OCI-LY7 (cell line): ENCODE data around the gene TTLL5. TPM values are rescaled to one million over a fixed set of nuclear protein-coding genes. Genes with fewer than 3 reads are reported as not detected.

ENCODE experiments used
- BruUV-seq: library from RNA; stranded (reverse); fragments of 400-500 nt; replicated peaks from 2 replicates; lab custom pipeline; 2021; lab: Mats Ljungman, UMichigan
- CTCF ChIA-PET: fragments of 300-600 bp; sonication (Branson Sonifier 250); formaldehyde crosslinking; loops from one replicate; lab custom pipeline; 2022; ENCODE audit warnings: antibody characterized with exemption; ENCODE audit not compliant: unreplicated experiment; lab: Charles Lee
- POLR2A ChIA-PET: fragments of 300-600 bp; sonication (Branson Sonifier 250); formaldehyde crosslinking; loops from one replicate; lab custom pipeline; 2022; ENCODE audit warnings: antibody characterized with exemption; lab: Charles Lee
- DNase-seq: peaks from one replicate; pipeline ENCODE4 v3.0.0-alpha.2; 2015; ENCODE audit warnings: low spot score
- H2AFZ ChIP-seq: fragments of 200-600 bp; sonication (generic), shearing (Covaris generic); 2 replicates; pipeline ENCODE4 v1.6.1; 2014; ENCODE audit warnings: mild to moderate bottlenecking, antibody characterized with exemption, low read length, moderate library complexity
- H3K27ac ChIP-seq: fragments of 200-600 bp; sonication (generic); 2 replicates; pipeline ENCODE4 v1.5.1; 2014; ENCODE audit warnings: mixed run types, low read depth, mild to moderate bottlenecking, moderate library complexity, low read length, inconsistent platforms; ENCODE audit not compliant: poor library complexity, severe bottlenecking
- H3K36me3 ChIP-seq: fragments of 200-600 bp; sonication (generic); 2 replicates; pipeline ENCODE4 v1.6.1; 2014; ENCODE audit warnings: mild to moderate bottlenecking, antibody characterized with exemption, low read length, moderate library complexity, mixed read lengths; ENCODE audit not compliant: insufficient read depth
- H3K4me1 ChIP-seq: fragments of 200-600 bp; sonication (generic); 2 replicates; pipeline ENCODE4 v1.5.1; 2014; ENCODE audit warnings: mild to moderate bottlenecking, low read length; ENCODE audit not compliant: insufficient read depth, poor library complexity, severe bottlenecking
- H3K4me2 ChIP-seq: fragments of 200-600 bp; sonication (generic); 2 replicates; pipeline ENCODE4 v1.6.1; 2014; ENCODE audit warnings: mild to moderate bottlenecking, low read length
- H3K4me3 ChIP-seq: fragments of 200-600 bp; sonication (generic); 2 replicates; pipeline ENCODE4 v1.5.1; 2014; ENCODE audit warnings: mild to moderate bottlenecking, low read depth, low read length; ENCODE audit not compliant: poor library complexity, severe bottlenecking
- H3K79me2 ChIP-seq: fragments of 200-600 bp; sonication (generic); 2 replicates; pipeline ENCODE4 v1.6.1; 2016; ENCODE audit warnings: low read depth, mild to moderate bottlenecking, low read length, moderate library complexity, mixed read lengths; ENCODE audit not compliant: insufficient read depth
- H3K9me2 ChIP-seq: fragments of 200-600 bp; sonication (generic); 2 replicates; pipeline ENCODE4 v1.6.1; 2016; ENCODE audit warnings: mild to moderate bottlenecking, low read length, mixed read lengths; ENCODE audit not compliant: insufficient read depth
- H3K9me3 ChIP-seq: fragments of 200-600 bp; sonication (generic); 2 replicates; pipeline ENCODE4 v1.6.1; 2014; ENCODE audit warnings: mild to moderate bottlenecking, mixed run types, low read length, mixed read lengths
- H4K20me1 ChIP-seq: fragments of 200-600 bp; sonication (generic); 2 replicates; pipeline ENCODE4 v1.6.1; 2014; ENCODE audit warnings: mild to moderate bottlenecking, antibody characterized with exemption, low read length, moderate library complexity, mixed read lengths; ENCODE audit not compliant: insufficient read depth
- CTCF ChIP-seq: fragments of 200-600 bp; sonication (generic); conservative IDR thresholded peaks from 2 replicates; pipeline ENCODE4 v1.5.1; 2014; ENCODE audit warnings: mild to moderate bottlenecking, antibody characterized with exemption, low read length, moderate library complexity, mixed read lengths
- EZH2phosphoT487 ChIP-seq: fragments of 200-600 bp; sonication (generic); IDR thresholded peaks from 2 replicates; pipeline ENCODE4 v1.6.1; 2018; ENCODE audit warnings: low read depth, borderline replicate concordance, mild to moderate bottlenecking, mixed run types, antibody characterized with exemption, low read length, moderate library complexity, mixed read lengths
- intact Hi-C: fragments of 100-400 bp; cut with micrococcal nuclease; formaldehyde crosslinking; loops from one replicate; pipeline ENCODE4 v1.10.0; 2022; ENCODE audit not compliant: unreplicated experiment
- total RNA-seq, 2 experiments: library from RNA; depleted of rRNA in 1 of 2; stranded (reverse); fragments of >200 nt in 1 of 2; shearing (Covaris generic) in 1 of 2; gene quantifications; 2 replicates each; pipeline ENCODE4 v1.2.3, GENCODE V29; 2014 to 2022

The TTLL5 gene
- total RNA-seq, 2 experiments from 2014 or later = 34.3 to 55.6 TPM

- Histone ChIP-seq H4K20me1 (no peaks in the 10 kb centered on the region), H3K4me1 (peaks cover 10% of the 10 kb centered on the region), H2AFZ (no peak overlapping the region), H3K9me3 (no peaks in the 10 kb centered on the region), H3K9me2 (no peaks in the 10 kb centered on the region), H3K36me3 (no peaks in the 10 kb centered on the region), H3K27ac (no peak overlapping the region), H3K4me3 (no peak overlapping the region), H3K4me2 (no peak overlapping the region), H3K79me2 (no peaks in the 10 kb centered on the region)
- TF ChIP-seq EZH2phosphoT487 = no peak
- TF ChIP-seq CTCF = no peak
- BruUV-seq = no TSS peak
- no peak for DNase-seq
- POLR2A ChIA-PET = no interaction called here
- CTCF ChIA-PET = no interaction called here
- intact Hi-C loops = no loop called here
Observed at GRCh38 chr14:75968456-75968855, 307.4 kb downstream of the TTLL5 start.

GRCh38 chr14:75969126-75969525, 308.1 kb downstream of the TTLL5 start:
- H3K79me2 ChIP-seq = no peaks in the 10 kb centered on the region
- H4K20me1 ChIP-seq = no peaks in the 10 kb centered on the region
- peaks cover 10% of the 10 kb centered on the region for H3K4me1 ChIP-seq
- H3K27ac ChIP-seq = no peak overlapping the region
- no peak for DNase-seq
- CTCF ChIA-PET = no interaction called here
- no peak overlapping the region for H2AFZ ChIP-seq
- intact Hi-C loops = no loop called here
- no TSS peak for BruUV-seq
- POLR2A ChIA-PET = no interaction called here
- no peak overlapping the region for H3K4me2 ChIP-seq
- TF ChIP-seq EZH2phosphoT487 = no peak
- TF ChIP-seq CTCF = no peak
- H3K4me3 ChIP-seq = no peak overlapping the region
- H3K9me2 ChIP-seq = no peaks in the 10 kb centered on the region
- H3K36me3 ChIP-seq = no peaks in the 10 kb centered on the region
- H3K9me3 ChIP-seq = no peaks in the 10 kb centered on the region

GRCh38 chr14:75969891-75970290, 308.8 kb downstream of the TTLL5 start:
- no peak for TF ChIP-seq EZH2phosphoT487
- no peak for TF ChIP-seq CTCF
- Histone ChIP-seq H3K4me3 (no peak overlapping the region), H3K9me2 (no peaks in the 10 kb centered on the region), H3K27ac (no peak overlapping the region), H2AFZ (no peak overlapping the region), H4K20me1 (no peaks in the 10 kb centered on the region), H3K36me3 (no peaks in the 10 kb centered on the region), H3K4me1 (peaks cover 14% of the 10 kb centered on the region), H3K4me2 (no peak overlapping the region), H3K9me3 (no peaks in the 10 kb centered on the region), H3K79me2 (no peaks in the 10 kb centered on the region)
- no peak for DNase-seq
- CTCF ChIA-PET = interaction anchor here (1.1 kb wide), 1 partner anchor 64 kb away, joined by 3 read pairs; no protein-coding TSS in a partner anchor
- no TSS peak for BruUV-seq
- POLR2A ChIA-PET = no interaction called here
- intact Hi-C loops = no loop called here
